ENCODE results near the gene NRXN3.

The NRXN3 gene

GRCh38 chr14:79732911-79733655, 1562.9 kb downstream of the NRXN3 start:
- H4K20me1 ChIP-seq (ENCODE audit: insufficient read depth, low read length) = no peaks in the 10 kb centered on the region
- no peaks in the 10 kb centered on the region for H3K9me3 ChIP-seq (ENCODE audit: low read length)
- H3K9me2 ChIP-seq (ENCODE audit: low read depth, low read length) = no peaks in the 10 kb centered on the region
- H3K27me3 ChIP-seq (ENCODE audit: insufficient read depth, low read length) = no peaks in the 10 kb centered on the region
- H3K4me2 ChIP-seq (ENCODE audit: low read length) = no peak overlapping the region
- no peak overlapping the region for H3K9ac ChIP-seq (ENCODE audit: low read length)
- no peaks in the 10 kb centered on the region for H3K4me1 ChIP-seq (ENCODE audit: insufficient read depth, low read length, severe bottlenecking)
- no peak for TF ChIP-seq EZH2 (IDR thresholded peaks at IDR 0.05; ENCODE audit: borderline replicate concordance, low read length)
- H3K4me3 ChIP-seq (ENCODE audit: low read depth, low read length, poor library complexity, severe bottlenecking) = no peak overlapping the region
- H3F3A ChIP-seq (ENCODE audit: insufficient read depth, low read length) = no peaks in the 10 kb centered on the region
- no peak overlapping the region for H2AFZ ChIP-seq (ENCODE audit: low read length)
- H3K79me2 ChIP-seq (ENCODE audit: insufficient read depth, low read length) = no peaks in the 10 kb centered on the region
- no peak overlapping the region for H3K27ac ChIP-seq (ENCODE audit: low read depth, low read length, poor library complexity, severe bottlenecking)
- no peaks in the 10 kb centered on the region for H3K36me3 ChIP-seq (ENCODE audit: insufficient read depth, low read length)

- Histone ChIP-seq H3K79me2 (ENCODE audit: insufficient read depth, low read length) (no peaks in the 10 kb centered on the region), H2AFZ (ENCODE audit: low read length) (no peak overlapping the region), H4K20me1 (ENCODE audit: insufficient read depth, low read length) (no peaks in the 10 kb centered on the region), H3F3A (ENCODE audit: insufficient read depth, low read length) (no peaks in the 10 kb centered on the region), H3K4me2 (ENCODE audit: low read length) (no peak overlapping the region), H3K4me1 (ENCODE audit: insufficient read depth, low read length, severe bottlenecking) (no peaks in the 10 kb centered on the region), H3K9me3 (ENCODE audit: low read length) (no peaks in the 10 kb centered on the region), H3K36me3 (ENCODE audit: insufficient read depth, low read length) (no peaks in the 10 kb centered on the region), H3K4me3 (ENCODE audit: low read depth, low read length, poor library complexity, severe bottlenecking) (no peak overlapping the region), H3K27me3 (ENCODE audit: insufficient read depth, low read length) (no peaks in the 10 kb centered on the region), H3K9ac (ENCODE audit: low read length) (no peak overlapping the region), H3K9me2 (ENCODE audit: low read depth, low read length) (no peaks in the 10 kb centered on the region), H3K27ac (ENCODE audit: low read depth, low read length, poor library complexity, severe bottlenecking) (no peak overlapping the region)
- TF ChIP-seq EZH2 (IDR thresholded peaks at IDR 0.05; ENCODE audit: borderline replicate concordance, low read length) = no peak
These were observed 1564.0 kb downstream of the NRXN3 start for GRCh38 chr14:79734151-79734550.

- H3K4me1 ChIP-seq (ENCODE audit: insufficient read depth, low read length, severe bottlenecking) = no peaks in the 10 kb centered on the region
- no peaks in the 10 kb centered on the region for H3K9me3 ChIP-seq (ENCODE audit: low read length)
- TF ChIP-seq EZH2 (IDR thresholded peaks at IDR 0.05; ENCODE audit: borderline replicate concordance, low read length) (no peak), CTCF (IDR thresholded peaks at IDR 0.05; ENCODE audit: low read length) (no peak)
These were observed 1564.5 kb downstream of the NRXN3 start for GRCh38 chr14:79734656-79735055.

GRCh38 chr14:79735121-79735520, 1564.9 kb downstream of the NRXN3 start:
- no peaks in the 10 kb centered on the region for H3K79me2 ChIP-seq (ENCODE audit: insufficient read depth, low read length)
- TF ChIP-seq EZH2 (IDR thresholded peaks at IDR 0.05; ENCODE audit: borderline replicate concordance, low read length) = no peak
- no peak for TF ChIP-seq CTCF (IDR thresholded peaks at IDR 0.05; ENCODE audit: low read length)

More at GRCh38 chr14:79734656-79735055, 1564.5 kb downstream of the NRXN3 start:
- Histone ChIP-seq H3K27ac (ENCODE audit: low read depth, low read length, poor library complexity, severe bottlenecking) (no peak overlapping the region), H3F3A (ENCODE audit: insufficient read depth, low read length) (no peaks in the 10 kb centered on the region), H3K79me2 (ENCODE audit: insufficient read depth, low read length) (no peaks in the 10 kb centered on the region), H3K9me2 (ENCODE audit: low read depth, low read length) (no peaks in the 10 kb centered on the region), H3K9ac (ENCODE audit: low read length) (no peak overlapping the region), H3K4me3 (ENCODE audit: low read depth, low read length, poor library complexity, severe bottlenecking) (no peak overlapping the region), H3K27me3 (ENCODE audit: insufficient read depth, low read length) (no peaks in the 10 kb centered on the region), H3K36me3 (ENCODE audit: insufficient read depth, low read length) (no peaks in the 10 kb centered on the region), H3K4me2 (ENCODE audit: low read length) (no peak overlapping the region), H2AFZ (ENCODE audit: low read length) (no peak overlapping the region), H4K20me1 (ENCODE audit: insufficient read depth, low read length) (no peaks in the 10 kb centered on the region)

More at GRCh38 chr14:79735121-79735520, 1564.9 kb downstream of the NRXN3 start:
- no peak overlapping the region for H3K27ac ChIP-seq (ENCODE audit: low read depth, low read length, poor library complexity, severe bottlenecking)
- no peak overlapping the region for H3K9ac ChIP-seq (ENCODE audit: low read length)
- H3K9me2 ChIP-seq (ENCODE audit: low read depth, low read length) = no peaks in the 10 kb centered on the region
- no peak overlapping the region for H3K4me3 ChIP-seq (ENCODE audit: low read depth, low read length, poor library complexity, severe bottlenecking)
- H3K9me3 ChIP-seq (ENCODE audit: low read length) = no peaks in the 10 kb centered on the region
- no peaks in the 10 kb centered on the region for H3K36me3 ChIP-seq (ENCODE audit: insufficient read depth, low read length)
- no peaks in the 10 kb centered on the region for H3K27me3 ChIP-seq (ENCODE audit: insufficient read depth, low read length)
- no peaks in the 10 kb centered on the region for H3F3A ChIP-seq (ENCODE audit: insufficient read depth, low read length)
- no peak overlapping the region for H2AFZ ChIP-seq (ENCODE audit: low read length)
- H3K4me1 ChIP-seq (ENCODE audit: insufficient read depth, low read length, severe bottlenecking) = no peaks in the 10 kb centered on the region
- H4K20me1 ChIP-seq (ENCODE audit: insufficient read depth, low read length) = no peaks in the 10 kb centered on the region
- H3K4me2 ChIP-seq (ENCODE audit: low read length) = no peak overlapping the region

Data from OCI-LY1 (cell line).